ENCODE results near the gene ENTHD1.

DNA sequence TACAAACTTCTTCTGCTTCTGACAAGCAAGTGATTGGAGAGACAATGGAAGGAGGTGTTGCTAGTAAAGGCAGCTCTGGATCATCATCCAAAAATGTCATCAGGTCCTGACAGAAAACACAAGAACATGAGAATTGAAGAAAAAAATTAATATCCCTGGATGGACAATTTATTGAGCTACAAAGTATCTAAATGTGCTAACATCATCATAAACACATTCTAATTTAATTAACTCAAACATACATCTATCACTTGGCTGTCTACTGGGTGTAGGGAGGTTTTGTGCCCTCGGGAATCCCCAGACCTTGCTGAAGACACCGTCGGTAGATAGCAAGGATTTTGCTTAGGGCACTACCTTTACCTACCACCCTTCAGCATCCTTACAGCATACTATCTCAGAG is 72.6 kb downstream of the ENTHD1 start:
- TF ChIP-seq, protein P1, sequence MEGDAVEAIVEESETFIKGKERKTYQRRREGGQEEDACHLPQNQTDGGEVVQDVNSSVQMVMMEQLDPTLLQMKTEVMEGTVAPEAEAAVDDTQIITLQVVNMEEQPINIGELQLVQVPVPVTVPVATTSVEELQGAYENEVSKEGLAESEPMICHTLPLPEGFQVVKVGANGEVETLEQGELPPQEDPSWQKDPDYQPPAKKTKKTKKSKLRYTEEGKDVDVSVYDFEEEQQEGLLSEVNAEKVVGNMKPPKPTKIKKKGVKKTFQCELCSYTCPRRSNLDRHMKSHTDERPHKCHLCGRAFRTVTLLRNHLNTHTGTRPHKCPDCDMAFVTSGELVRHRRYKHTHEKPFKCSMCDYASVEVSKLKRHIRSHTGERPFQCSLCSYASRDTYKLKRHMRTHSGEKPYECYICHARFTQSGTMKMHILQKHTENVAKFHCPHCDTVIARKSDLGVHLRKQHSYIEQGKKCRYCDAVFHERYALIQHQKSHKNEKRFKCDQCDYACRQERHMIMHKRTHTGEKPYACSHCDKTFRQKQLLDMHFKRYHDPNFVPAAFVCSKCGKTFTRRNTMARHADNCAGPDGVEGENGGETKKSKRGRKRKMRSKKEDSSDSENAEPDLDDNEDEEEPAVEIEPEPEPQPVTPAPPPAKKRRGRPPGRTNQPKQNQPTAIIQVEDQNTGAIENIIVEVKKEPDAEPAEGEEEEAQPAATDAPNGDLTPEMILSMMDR (IDR thresholded peaks at IDR 0.05) = no peak
- TF ChIP-seq EZH2 (IDR thresholded peaks at IDR 0.05) = no peak

Measured in neural progenitor cell (in vitro differentiated cells).